GM12878 (cell line): ENCODE results near the gene ETV1. TPM values are rescaled to one million over a fixed set of nuclear protein-coding genes. Genes with fewer than 3 reads are reported as not detected.

Experiments
- ATAC-seq: fragments of 200-7000 bp; cut with Tn5 transposase; 3 replicates; pipeline ENCODE4 v1.9.1; 2020; ENCODE audit warnings: mild to moderate bottlenecking, moderate library complexity
- BruUV-seq: library from RNA; stranded (reverse); fragments of 400-500 nt; replicated peaks from 2 replicates; lab custom pipeline; 2021; lab: Mats Ljungman, UMichigan
- CTCF ChIA-PET: fragments of 300-600 bp; sonication (Branson Sonifier 250); formaldehyde crosslinking; extraction: SDS; loops from one replicate; lab custom pipeline; 2021; ENCODE audit warnings: inconsistent platforms; lab: Yijun Ruan, JAX
- POLR2A ChIA-PET: fragments of 350-600 bp; formaldehyde crosslinking; extraction: SDS; loops from one replicate; lab custom pipeline; 2021; ENCODE audit warnings: inconsistent platforms; lab: Charles Lee
- RAD21 ChIA-PET: fragments of 300-600 bp; sonication (Branson Sonifier 250); formaldehyde crosslinking; loops from one replicate; lab custom pipeline; 2023; ENCODE audit warnings: antibody characterized with exemption; ENCODE audit not compliant: unreplicated experiment; lab: Charles Lee
- SMC1A ChIA-PET: fragments of 300-600 bp; sonication (Branson Sonifier 250); formaldehyde crosslinking; loops from one replicate; lab custom pipeline; 2023; ENCODE audit not compliant: unreplicated experiment, uncharacterized antibody; lab: Charles Lee
- DNase-seq: peaks from one replicate; pipeline ENCODE4 v3.0.0-alpha.2; 2011; ENCODE audit warnings: low read depth, low spot score
- FAIRE-seq: peaks from 3 replicates; lab custom pipeline; 2011; peaks lifted over from hg19 to GRCh38; lab: Jason Lieb, UNC
- H2AFZ ChIP-seq: 2 replicates; pipeline ENCODE4 v1.6.0; 2011; ENCODE audit warnings: low read depth, low read length, control low read depth; ENCODE audit not compliant: control insufficient read depth
- H3K27ac ChIP-seq: 2 replicates; pipeline ENCODE4 v1.5.1; 2011; ENCODE audit warnings: control low read depth; ENCODE audit not compliant: control insufficient read depth, insufficient read depth
- H3K27me3 ChIP-seq, 2 experiments: replicated peaks in 1 of 2; 2 replicates each; pipeline versions ENCODE4 v1.6.0 to v1.6.1; 2011; ENCODE audit warnings: low read length in 1 of 2; ENCODE audit not compliant: control insufficient read depth in 2 of 2, insufficient read depth in 2 of 2
- H3K36me3 ChIP-seq, 2 experiments: 2 replicates each; pipeline ENCODE4 v1.5.1; 2011; ENCODE audit warnings: low read length in 1 of 2; ENCODE audit not compliant: control insufficient read depth in 2 of 2, insufficient read depth in 2 of 2
- H3K4me1 ChIP-seq: 2 replicates; pipeline ENCODE4 v1.6.1; 2011; ENCODE audit warnings: mild to moderate bottlenecking, low read length, moderate library complexity, mixed read lengths; ENCODE audit not compliant: control insufficient read depth, insufficient read depth
- H3K4me2 ChIP-seq: 2 replicates; pipeline ENCODE4 v1.6.0; 2011; ENCODE audit warnings: control low read depth; ENCODE audit not compliant: control insufficient read depth, insufficient read depth
- H3K4me3 ChIP-seq: fragments of 200-600 bp; sonication (generic); 2 replicates; pipeline ENCODE4 v1.5.1; 2016
- H3K79me2 ChIP-seq: 2 replicates; pipeline ENCODE4 v1.6.0; 2011; ENCODE audit warnings: low read length; ENCODE audit not compliant: control insufficient read depth, insufficient read depth
- H3K9ac ChIP-seq: 2 replicates; pipeline ENCODE4 v1.8.0; 2011; ENCODE audit warnings: low read length, control low read depth, mixed read lengths; ENCODE audit not compliant: control insufficient read depth, insufficient read depth
- H3K9me3 ChIP-seq: replicated peaks from 3 replicates; pipeline ENCODE4 v1.5.1; 2011; ENCODE audit warnings: mild to moderate bottlenecking, low read length; ENCODE audit not compliant: control insufficient read depth, insufficient read depth
- H4K20me1 ChIP-seq: 2 replicates; pipeline ENCODE4 v1.6.0; 2011; ENCODE audit not compliant: control insufficient read depth, insufficient read depth
- BCL11A ChIP-seq: IDR thresholded peaks from 2 replicates; pipeline ENCODE4 v1.6.1; 2011; ENCODE audit warnings: low read depth, low read length
- CBX3 ChIP-seq: fragments of 200-600 bp; sonication (generic); IDR thresholded peaks from 2 replicates; pipeline ENCODE4 v1.6.1; 2016; ENCODE audit warnings: low read depth, borderline replicate concordance
- CHD1 ChIP-seq: IDR thresholded peaks from 2 replicates; pipeline ENCODE4 v1.6.1; 2012; ENCODE audit warnings: low read depth, low read length, improper control_type of control experiment
- EED ChIP-seq: sonication (generic); IDR thresholded peaks from 2 replicates; pipeline ENCODE4 v1.6.1; 2016; ENCODE audit warnings: antibody characterized with exemption, low read depth
- GATAD2B ChIP-seq: fragments of 450-650 bp; conservative IDR thresholded peaks from 2 replicates; pipeline ENCODE4 v1.6.1; 2017; ENCODE audit warnings: low read depth, mild to moderate bottlenecking, moderate library complexity
- MTA2 ChIP-seq: fragments of 450-650 bp; IDR thresholded peaks from 2 replicates; pipeline ENCODE4 v1.6.1; 2016; ENCODE audit warnings: low read depth, mild to moderate bottlenecking, moderate library complexity
- NFXL1 ChIP-seq: fragments of 450-650 bp; IDR thresholded peaks from 2 replicates; pipeline ENCODE4 v1.6.1; 2017; ENCODE audit warnings: antibody characterized with exemption, mild to moderate bottlenecking, borderline replicate concordance
- NR2C1 ChIP-seq: fragments of 450-650 bp; IDR thresholded peaks from 2 replicates; pipeline ENCODE4 v1.6.1; 2017; ENCODE audit warnings: antibody characterized with exemption, mild to moderate bottlenecking, moderate library complexity
- NR2F1 ChIP-seq: fragments of 450-650 bp; conservative IDR thresholded peaks from 2 replicates; pipeline ENCODE4 v1.6.1; 2017; ENCODE audit warnings: mild to moderate bottlenecking
- RBBP5 ChIP-seq: fragments of 200-600 bp; sonication (generic); conservative IDR thresholded peaks from 2 replicates; pipeline ENCODE4 v1.6.1; 2016
- RUNX3 ChIP-seq: IDR thresholded peaks from 2 replicates; pipeline ENCODE4 v1.6.1; 2012; ENCODE audit warnings: low read length, inconsistent platforms
- SPI1 ChIP-seq: IDR thresholded peaks from 2 replicates; pipeline ENCODE4 v1.6.1; 2011; ENCODE audit warnings: low read depth, mild to moderate bottlenecking, low read length, moderate library complexity, borderline replicate concordance; ENCODE audit not compliant: insufficient read depth
- TCF7 ChIP-seq: IDR thresholded peaks from 2 replicates; pipeline ENCODE4 v1.6.1; 2014; ENCODE audit warnings: antibody characterized with exemption, borderline replicate concordance
- ZSCAN29 ChIP-seq: fragments of 450-650 bp; IDR thresholded peaks from 2 replicates; pipeline ENCODE4 v1.6.1; 2017; ENCODE audit warnings: mild to moderate bottlenecking, moderate library complexity
- WGBS: methylation state at CpG from one replicate; pipeline ENCODE4 v1.1.6; 2016; ENCODE audit warnings: low lambda C conversion rate; ENCODE audit not compliant: insufficient replicate concordance, insufficient coverage; ENCODE audit errors: missing lambda C conversion rate; 5-methylcytosine and 5-hydroxymethylcytosine counted together
- in situ Hi-C: fragments of 300-500 bp; cut with MboI; formaldehyde crosslinking; loops from 9 replicates; pipeline ENCODE4 v1.14.3; 2018; ENCODE audit warnings: mixed read lengths
- intact Hi-C: fragments of 100-400 bp; cut with micrococcal nuclease; formaldehyde crosslinking; loops from one replicate; pipeline ENCODE4 v1.14.2; 2022; ENCODE audit not compliant: unreplicated experiment
- polyA plus RNA-seq, 11 experiments: library from polyadenylated mRNA; depleted of rRNA in 4 of 11; unstranded in 6 of 11; stranded (reverse) in 5 of 11; fragments of >200 nt; fragmentation: Nextera tagmentation in 4 of 11; fragmentation: Illumina TruSeq in 1 of 11; extraction: Ambion mirVana in 4 of 11; extraction: Trizol in 1 of 11; gene quantifications; 1 replicate in 1 of 11; 2 replicates in 10 of 11; pipeline versions ENCODE4 v1.2.1 to v1.2.3, GENCODE V29; 2011 to 2016; ENCODE audit warnings: inconsistent platforms in 2 of 11, missing spikeins in 2 of 11, low read depth in 1 of 11
- total RNA-seq, 4 experiments: library from RNA; depleted of rRNA in 3 of 4; stranded (reverse); fragments of >200 nt in 3 of 4; fragmentation: Illumina TruSeq in 1 of 4; extraction: Trizol in 1 of 4; gene quantifications; 2 replicates each; pipeline versions ENCODE4 v1.2.1 to v1.2.3, GENCODE V29; 2013 to 2021
- TF ChIP-seq, protein P1 (sequence below): fragments of 450-650 bp; IDR thresholded peaks from 2 replicates; pipeline ENCODE4 v1.6.1; 2017; ENCODE audit warnings: low read depth, mild to moderate bottlenecking, moderate library complexity
- TF ChIP-seq, protein P2 (sequence below): fragments of 450-650 bp; formaldehyde crosslinking; IDR thresholded peaks from 2 replicates; pipeline ENCODE4 v1.5.0; 2022; ENCODE audit warnings: mild to moderate bottlenecking, missing genetic modification characterization
- TF ChIP-seq, protein P3 (sequence below): IDR thresholded peaks from 2 replicates; pipeline ENCODE4 v1.6.1; 2011; ENCODE audit warnings: low read depth, low read length, improper control_type of control experiment, borderline replicate concordance

The ETV1 gene
- total and polyA plus RNA-seq, 10 of the 15 experiments (the other 5 are each of a cell fraction or from before 2014, with no cell fraction given) = 0.03 to 9.3 (median 0.16) TPM; not detected in 4

DNA sequence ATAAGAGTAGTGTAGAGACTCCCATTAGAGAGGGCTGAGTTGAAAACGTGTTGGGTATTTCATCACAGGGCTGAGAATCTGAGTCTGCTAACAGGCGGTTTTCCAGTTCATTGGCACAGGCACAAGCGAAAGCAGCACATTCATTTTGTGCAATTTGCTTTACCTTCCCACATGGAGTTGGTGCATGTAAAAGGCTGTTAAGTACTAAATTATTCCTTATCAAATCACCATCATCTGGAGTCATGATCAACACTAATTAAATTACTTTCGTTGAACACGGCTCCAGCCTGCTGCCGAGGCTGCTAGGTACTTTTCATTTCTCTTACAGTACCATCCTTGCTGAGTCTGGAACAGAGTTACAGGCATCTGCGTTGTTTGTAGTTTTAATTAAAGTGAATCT is 43.8 kb downstream of the ETV1 start:
- Histone ChIP-seq H2AFZ (no peak overlapping the region), H3K4me3 (no peak overlapping the region), H3K9ac (no peak overlapping the region), H3K4me1 (no peaks in the 10 kb centered on the region), H3K27ac (no peak overlapping the region), H3K27me3 (no peaks in the 10 kb centered on the region)
- ChIA-PET RAD21 (no interaction called here), CTCF (no interaction called here)
- WGBS = 54% methylated on average over 7 of the region's 7 CpGs
- BruUV-seq = no TSS peak
- ATAC-seq (peak; percentile 61; the same call in 2 of the 3 replicates), FAIRE-seq (no peak)
- in situ Hi-C loops = no loop called here
- TF ChIP-seq CHD1 = no peak
- TF ChIP-seq TCF7 = no peak
- TF ChIP-seq, protein P1, sequence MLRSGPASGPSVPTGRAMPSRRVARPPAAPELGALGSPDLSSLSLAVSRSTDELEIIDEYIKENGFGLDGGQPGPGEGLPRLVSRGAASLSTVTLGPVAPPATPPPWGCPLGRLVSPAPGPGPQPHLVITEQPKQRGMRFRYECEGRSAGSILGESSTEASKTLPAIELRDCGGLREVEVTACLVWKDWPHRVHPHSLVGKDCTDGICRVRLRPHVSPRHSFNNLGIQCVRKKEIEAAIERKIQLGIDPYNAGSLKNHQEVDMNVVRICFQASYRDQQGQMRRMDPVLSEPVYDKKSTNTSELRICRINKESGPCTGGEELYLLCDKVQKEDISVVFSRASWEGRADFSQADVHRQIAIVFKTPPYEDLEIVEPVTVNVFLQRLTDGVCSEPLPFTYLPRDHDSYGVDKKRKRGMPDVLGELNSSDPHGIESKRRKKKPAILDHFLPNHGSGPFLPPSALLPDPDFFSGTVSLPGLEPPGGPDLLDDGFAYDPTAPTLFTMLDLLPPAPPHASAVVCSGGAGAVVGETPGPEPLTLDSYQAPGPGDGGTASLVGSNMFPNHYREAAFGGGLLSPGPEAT = no peak
- TF ChIP-seq SPI1 = no peak
- no peak for TF ChIP-seq CBX3
- no peak for TF ChIP-seq GATAD2B
- no peak for TF ChIP-seq RBBP5
- TF ChIP-seq, protein P2, sequence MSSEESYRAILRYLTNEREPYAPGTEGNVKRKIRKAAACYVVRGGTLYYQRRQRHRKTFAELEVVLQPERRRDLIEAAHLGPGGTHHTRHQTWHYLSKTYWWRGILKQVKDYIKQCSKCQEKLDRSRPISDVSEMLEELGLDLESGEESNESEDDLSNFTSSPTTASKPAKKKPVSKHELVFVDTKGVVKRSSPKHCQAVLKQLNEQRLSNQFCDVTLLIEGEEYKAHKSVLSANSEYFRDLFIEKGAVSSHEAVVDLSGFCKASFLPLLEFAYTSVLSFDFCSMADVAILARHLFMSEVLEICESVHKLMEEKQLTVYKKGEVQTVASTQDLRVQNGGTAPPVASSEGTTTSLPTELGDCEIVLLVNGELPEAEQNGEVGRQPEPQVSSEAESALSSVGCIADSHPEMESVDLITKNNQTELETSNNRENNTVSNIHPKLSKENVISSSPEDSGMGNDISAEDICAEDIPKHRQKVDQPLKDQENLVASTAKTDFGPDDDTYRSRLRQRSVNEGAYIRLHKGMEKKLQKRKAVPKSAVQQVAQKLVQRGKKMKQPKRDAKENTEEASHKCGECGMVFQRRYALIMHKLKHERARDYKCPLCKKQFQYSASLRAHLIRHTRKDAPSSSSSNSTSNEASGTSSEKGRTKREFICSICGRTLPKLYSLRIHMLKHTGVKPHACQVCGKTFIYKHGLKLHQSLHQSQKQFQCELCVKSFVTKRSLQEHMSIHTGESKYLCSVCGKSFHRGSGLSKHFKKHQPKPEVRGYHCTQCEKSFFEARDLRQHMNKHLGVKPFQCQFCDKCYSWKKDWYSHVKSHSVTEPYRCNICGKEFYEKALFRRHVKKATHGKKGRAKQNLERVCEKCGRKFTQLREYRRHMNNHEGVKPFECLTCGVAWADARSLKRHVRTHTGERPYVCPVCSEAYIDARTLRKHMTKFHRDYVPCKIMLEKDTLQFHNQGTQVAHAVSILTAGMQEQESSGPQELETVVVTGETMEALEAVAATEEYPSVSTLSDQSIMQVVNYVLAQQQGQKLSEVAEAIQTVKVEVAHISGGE (CRISPR knock-in tag) = no peak
- no peak for TF ChIP-seq EED
- TF ChIP-seq RUNX3 = no peak
- no peak for TF ChIP-seq NFXL1
- no peak for TF ChIP-seq BCL11A
- TF ChIP-seq ZSCAN29 = no peak
- TF ChIP-seq, protein P3, sequence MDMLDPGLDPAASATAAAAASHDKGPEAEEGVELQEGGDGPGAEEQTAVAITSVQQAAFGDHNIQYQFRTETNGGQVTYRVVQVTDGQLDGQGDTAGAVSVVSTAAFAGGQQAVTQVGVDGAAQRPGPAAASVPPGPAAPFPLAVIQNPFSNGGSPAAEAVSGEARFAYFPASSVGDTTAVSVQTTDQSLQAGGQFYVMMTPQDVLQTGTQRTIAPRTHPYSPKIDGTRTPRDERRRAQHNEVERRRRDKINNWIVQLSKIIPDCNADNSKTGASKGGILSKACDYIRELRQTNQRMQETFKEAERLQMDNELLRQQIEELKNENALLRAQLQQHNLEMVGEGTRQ = no peak
- TF ChIP-seq NR2C1 = no peak
- TF ChIP-seq NR2F1 = no peak
- TF ChIP-seq MTA2 = no peak
- TF ChIP-seq, all 136 proteins: peak for 0
- POLR2A ChIA-PET = no interaction called here
- no peak for DNase-seq
- Histone ChIP-seq H3K36me3 (no peaks in the 10 kb centered on the region), H3K79me2 (no peaks in the 10 kb centered on the region), H4K20me1 (no peaks in the 10 kb centered on the region), H3K9me3 (no peaks in the 10 kb centered on the region), H3K4me2 (no peak overlapping the region)
- SMC1A ChIA-PET = no interaction called here
- intact Hi-C loops = no loop called here
